ENCODE data around the gene ACTR3C. TPM values are rescaled to one million over a fixed set of nuclear protein-coding genes. Genes with fewer than 3 reads are reported as not detected.
"Not testable (repeated sequence)": the region's sequence is repeated elsewhere in the genome, so short reads cannot be mapped to it uniquely, and the experiment has no call there.

Gene ACTR3C
- total and polyA plus RNA-seq, 2 experiments from 2014 or later, result 1.5 to 2.4 TPM

- H3K27ac ChIP-seq; DNase-seq (ENCODE audit: low read depth in 1 of 2, low spot score in 1 of 2); H3K4me1 ChIP-seq (ENCODE audit: low read depth); H3K4me3 ChIP-seq; H3K27me3 ChIP-seq; H3K9me3 ChIP-seq (ENCODE audit: low read depth); H3K36me3 ChIP-seq: not testable (repeated sequence)
Measured at GRCh38 chr7:150295027-150295426, 28.3 kb downstream of the ACTR3C start.

DNA sequence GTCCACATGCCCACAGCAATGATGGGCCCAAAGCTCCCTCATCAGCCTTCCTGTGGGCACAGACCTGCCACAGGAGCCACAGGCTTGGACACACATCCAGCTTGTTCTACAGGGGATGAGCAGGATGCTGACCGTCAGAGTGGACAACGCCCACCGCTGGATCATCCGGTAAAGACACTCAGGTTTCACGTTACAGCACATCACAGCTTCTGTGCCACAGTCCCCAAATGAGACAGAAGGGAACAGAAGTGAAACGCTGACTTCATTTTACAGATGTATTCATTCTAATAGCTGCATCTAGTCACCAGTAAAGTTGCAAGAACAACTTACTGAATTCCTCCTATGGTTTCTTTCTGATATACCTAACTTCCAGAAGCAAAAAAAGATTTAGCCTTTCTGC is 33.0 kb downstream of the ACTR3C start:
- DNase-seq (ENCODE audit: low read depth in 1 of 2, low spot score in 1 of 2); H3K9me3 ChIP-seq (ENCODE audit: low read depth); H3K4me1 ChIP-seq (ENCODE audit: low read depth); H3K27me3 ChIP-seq; H3K36me3 ChIP-seq; H3K4me3 ChIP-seq; H3K27ac ChIP-seq: not testable (repeated sequence)

DNA sequence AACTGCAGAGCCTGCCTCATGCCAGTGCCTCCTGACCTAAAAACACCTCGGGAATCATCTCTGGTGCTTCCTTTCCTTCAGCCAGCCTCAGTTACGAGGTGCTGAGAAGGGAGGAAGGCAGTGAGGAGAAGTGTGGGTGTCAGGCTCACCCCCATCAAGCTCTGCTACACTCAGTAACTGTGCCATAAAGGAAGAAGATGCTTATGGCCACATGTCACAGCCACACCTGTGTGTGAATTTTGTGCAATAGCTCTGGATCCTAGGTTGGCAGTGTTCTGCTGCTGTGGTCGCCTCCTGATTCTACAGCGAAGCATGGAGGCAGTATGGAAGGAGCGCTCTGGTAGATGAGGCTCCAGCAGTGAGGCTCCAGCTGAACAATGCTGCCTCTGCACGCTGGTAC is 34.5 kb downstream of the ACTR3C start:
- H3K36me3 ChIP-seq; H3K27ac ChIP-seq; H3K4me1 ChIP-seq (ENCODE audit: low read depth); H3K4me3 ChIP-seq; DNase-seq (ENCODE audit: low read depth in 1 of 2, low spot score in 1 of 2); H3K9me3 ChIP-seq (ENCODE audit: low read depth); H3K27me3 ChIP-seq: not testable (repeated sequence)

DNA sequence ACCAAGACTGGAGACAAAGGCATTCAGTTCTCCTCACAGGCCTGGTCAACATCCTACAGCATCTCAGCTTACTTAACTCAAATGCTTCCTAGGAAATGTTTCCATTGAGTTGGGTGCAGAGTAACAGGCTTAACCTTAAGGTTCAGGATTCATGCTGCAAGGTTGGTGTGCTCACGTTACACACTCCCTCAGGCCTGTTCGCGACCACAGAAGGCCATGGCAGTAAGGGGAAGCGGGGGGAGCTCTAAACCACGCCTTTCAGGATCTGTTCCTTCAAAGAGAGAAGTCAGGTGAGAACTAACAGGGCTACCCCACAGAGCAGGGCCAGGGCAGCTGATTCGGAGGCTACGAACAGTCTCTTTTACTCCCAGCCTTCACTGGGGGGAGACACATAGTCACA is 35.5 kb downstream of the ACTR3C start:
- H3K4me1 ChIP-seq (ENCODE audit: low read depth); DNase-seq (ENCODE audit: low read depth in 1 of 2, low spot score in 1 of 2); H3K36me3 ChIP-seq; H3K9me3 ChIP-seq (ENCODE audit: low read depth); H3K4me3 ChIP-seq; H3K27me3 ChIP-seq; H3K27ac ChIP-seq: not testable (repeated sequence)

- TF ChIP-seq, protein P1, sequence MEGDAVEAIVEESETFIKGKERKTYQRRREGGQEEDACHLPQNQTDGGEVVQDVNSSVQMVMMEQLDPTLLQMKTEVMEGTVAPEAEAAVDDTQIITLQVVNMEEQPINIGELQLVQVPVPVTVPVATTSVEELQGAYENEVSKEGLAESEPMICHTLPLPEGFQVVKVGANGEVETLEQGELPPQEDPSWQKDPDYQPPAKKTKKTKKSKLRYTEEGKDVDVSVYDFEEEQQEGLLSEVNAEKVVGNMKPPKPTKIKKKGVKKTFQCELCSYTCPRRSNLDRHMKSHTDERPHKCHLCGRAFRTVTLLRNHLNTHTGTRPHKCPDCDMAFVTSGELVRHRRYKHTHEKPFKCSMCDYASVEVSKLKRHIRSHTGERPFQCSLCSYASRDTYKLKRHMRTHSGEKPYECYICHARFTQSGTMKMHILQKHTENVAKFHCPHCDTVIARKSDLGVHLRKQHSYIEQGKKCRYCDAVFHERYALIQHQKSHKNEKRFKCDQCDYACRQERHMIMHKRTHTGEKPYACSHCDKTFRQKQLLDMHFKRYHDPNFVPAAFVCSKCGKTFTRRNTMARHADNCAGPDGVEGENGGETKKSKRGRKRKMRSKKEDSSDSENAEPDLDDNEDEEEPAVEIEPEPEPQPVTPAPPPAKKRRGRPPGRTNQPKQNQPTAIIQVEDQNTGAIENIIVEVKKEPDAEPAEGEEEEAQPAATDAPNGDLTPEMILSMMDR (IDR thresholded peaks at IDR 0.05; ENCODE audit: low read depth, low read length), result peak; percentile 58
- not testable (repeated sequence) for H3K9me3 ChIP-seq (ENCODE audit: low read depth); H3K27ac ChIP-seq; H3K4me3 ChIP-seq; H3K4me1 ChIP-seq (ENCODE audit: low read depth); H3K36me3 ChIP-seq; H3K27me3 ChIP-seq
- DNase-seq (ENCODE audit: low read depth in 1 of 2, low spot score in 1 of 2), result peak; percentile 9 to 37
Measured at GRCh38 chr7:150285849-150286754, 37.2 kb downstream of the ACTR3C start.

DNA sequence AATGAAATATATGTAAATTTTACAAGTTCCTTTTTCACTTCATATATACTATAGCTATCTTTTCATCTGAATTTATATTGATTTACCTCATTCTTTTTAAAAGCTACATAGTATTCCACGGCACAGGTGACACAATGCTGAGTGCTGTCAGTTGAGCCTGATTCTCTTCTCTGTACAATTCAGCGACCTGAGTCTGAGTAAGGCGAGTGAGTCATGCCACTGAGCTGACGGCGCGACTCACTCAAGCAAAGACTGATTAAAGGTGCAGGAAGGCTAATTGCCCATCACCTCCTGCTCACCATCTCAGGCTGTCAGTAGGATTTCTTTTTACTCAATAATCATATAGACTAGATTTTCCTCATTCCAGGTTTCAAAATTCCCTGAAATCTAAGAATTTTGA is 39.7 kb downstream of the ACTR3C start:
- H3K4me1 ChIP-seq (ENCODE audit: low read depth); H3K27ac ChIP-seq; H3K9me3 ChIP-seq (ENCODE audit: low read depth); H3K27me3 ChIP-seq; H3K4me3 ChIP-seq; DNase-seq (ENCODE audit: low read depth in 1 of 2, low spot score in 1 of 2); H3K36me3 ChIP-seq: not testable (repeated sequence)

GRCh38 chr7:150283111-150283510 is 40.2 kb downstream of the ACTR3C start:
- not testable (repeated sequence) for H3K27me3 ChIP-seq; H3K9me3 ChIP-seq (ENCODE audit: low read depth); H3K4me1 ChIP-seq (ENCODE audit: low read depth); H3K36me3 ChIP-seq; H3K4me3 ChIP-seq; DNase-seq (ENCODE audit: low read depth in 1 of 2, low spot score in 1 of 2); H3K27ac ChIP-seq

DNA sequence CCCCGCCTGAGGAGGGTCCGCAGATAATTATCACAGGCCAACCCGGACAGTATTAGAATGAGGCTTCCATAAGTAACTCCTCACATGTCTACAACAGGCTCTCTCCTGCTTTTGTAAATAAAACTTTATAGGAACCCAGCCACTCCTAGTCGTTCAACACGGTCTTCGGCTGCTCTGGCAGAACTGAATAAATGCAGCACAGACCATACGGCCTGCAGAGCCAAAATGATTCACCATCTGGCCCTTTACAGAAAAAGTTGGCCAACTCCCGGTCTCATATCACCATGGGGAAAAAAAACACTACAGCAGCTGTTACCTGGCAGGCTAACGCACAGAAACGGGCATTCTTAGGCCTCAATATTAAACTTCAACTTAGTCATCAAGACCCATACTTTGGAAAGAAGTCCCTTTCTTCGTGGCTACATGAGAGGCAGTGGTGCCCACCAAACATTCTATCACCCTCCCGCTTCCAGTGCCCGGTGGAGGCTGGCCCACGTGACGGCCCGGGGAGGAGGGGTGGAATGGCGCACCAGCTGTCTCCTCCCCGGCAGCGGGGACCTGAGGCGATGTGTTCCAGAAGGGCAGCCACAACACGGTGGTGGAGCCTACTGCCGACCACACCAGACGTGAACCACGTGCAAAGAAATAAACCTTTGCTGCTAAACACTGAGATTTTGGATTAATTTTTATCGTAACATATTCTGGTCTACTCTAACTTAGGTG is 41.5 kb downstream of the ACTR3C start:
- not testable (repeated sequence) for H3K36me3 ChIP-seq

GRCh38 chr7:150278383-150278782 is 45.0 kb downstream of the ACTR3C start:
- not testable (repeated sequence) for DNase-seq (ENCODE audit: low read depth in 1 of 2, low spot score in 1 of 2); H3K9me3 ChIP-seq (ENCODE audit: low read depth); H3K4me3 ChIP-seq; H3K4me1 ChIP-seq (ENCODE audit: low read depth); H3K36me3 ChIP-seq; H3K27ac ChIP-seq; H3K27me3 ChIP-seq

More for the DNA sequence above, 41.5 kb downstream of the ACTR3C start:
- not testable (repeated sequence) for H3K9me3 ChIP-seq (ENCODE audit: low read depth); H3K4me3 ChIP-seq; H3K27me3 ChIP-seq; H3K27ac ChIP-seq; DNase-seq (ENCODE audit: low read depth in 1 of 2, low spot score in 1 of 2); H3K4me1 ChIP-seq (ENCODE audit: low read depth)

Data from cardiac muscle cell (in vitro differentiated cells and primary cell).